ENCODE measurements around the gene DLG2.

DLG2 gene

DNA sequence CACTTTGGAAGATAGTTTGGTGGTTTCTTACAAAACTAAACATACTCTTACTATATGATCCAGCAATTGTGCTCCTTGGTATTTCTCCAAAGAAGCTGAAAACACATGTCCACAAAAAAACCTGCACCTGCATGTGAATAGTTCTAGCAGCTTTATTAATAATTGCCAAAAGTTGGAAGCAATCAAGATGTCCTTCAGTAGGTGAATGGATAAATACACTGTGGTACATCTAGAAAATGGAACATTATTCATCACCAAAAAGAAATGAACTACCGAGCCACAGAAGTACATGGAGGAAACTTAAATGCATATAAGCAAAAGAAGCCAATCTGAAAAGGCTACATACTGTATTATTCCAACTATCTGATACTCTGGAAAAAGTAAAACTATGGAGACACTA is 1771.9 kb downstream of the DLG2 start:
- no peak for TF ChIP-seq TAF1 (IDR thresholded peaks at IDR 0.05; ENCODE audit: low read depth)
- no peak for TF ChIP-seq YY1 (IDR thresholded peaks at IDR 0.05; ENCODE audit: low read depth)
- no peak for TF ChIP-seq NFIC (IDR thresholded peaks at IDR 0.05)
- TF ChIP-seq EP300 (IDR thresholded peaks at IDR 0.05; ENCODE audit: borderline replicate concordance): no peak
- TF ChIP-seq MAX (IDR thresholded peaks at IDR 0.05): no peak
- no peak for TF ChIP-seq EGR1 (IDR thresholded peaks at IDR 0.05)
- TF ChIP-seq USF1 (IDR thresholded peaks at IDR 0.05): no peak
- no peak for TF ChIP-seq RAD21 (IDR thresholded peaks at IDR 0.05; ENCODE audit: low read depth)
- TF ChIP-seq ZBTB7A (IDR thresholded peaks at IDR 0.05; ENCODE audit: low read depth): no peak
- no peak for TF ChIP-seq FOXM1 (IDR thresholded peaks at IDR 0.05; ENCODE audit: borderline replicate concordance, low read depth)
- TF ChIP-seq, protein P1, sequence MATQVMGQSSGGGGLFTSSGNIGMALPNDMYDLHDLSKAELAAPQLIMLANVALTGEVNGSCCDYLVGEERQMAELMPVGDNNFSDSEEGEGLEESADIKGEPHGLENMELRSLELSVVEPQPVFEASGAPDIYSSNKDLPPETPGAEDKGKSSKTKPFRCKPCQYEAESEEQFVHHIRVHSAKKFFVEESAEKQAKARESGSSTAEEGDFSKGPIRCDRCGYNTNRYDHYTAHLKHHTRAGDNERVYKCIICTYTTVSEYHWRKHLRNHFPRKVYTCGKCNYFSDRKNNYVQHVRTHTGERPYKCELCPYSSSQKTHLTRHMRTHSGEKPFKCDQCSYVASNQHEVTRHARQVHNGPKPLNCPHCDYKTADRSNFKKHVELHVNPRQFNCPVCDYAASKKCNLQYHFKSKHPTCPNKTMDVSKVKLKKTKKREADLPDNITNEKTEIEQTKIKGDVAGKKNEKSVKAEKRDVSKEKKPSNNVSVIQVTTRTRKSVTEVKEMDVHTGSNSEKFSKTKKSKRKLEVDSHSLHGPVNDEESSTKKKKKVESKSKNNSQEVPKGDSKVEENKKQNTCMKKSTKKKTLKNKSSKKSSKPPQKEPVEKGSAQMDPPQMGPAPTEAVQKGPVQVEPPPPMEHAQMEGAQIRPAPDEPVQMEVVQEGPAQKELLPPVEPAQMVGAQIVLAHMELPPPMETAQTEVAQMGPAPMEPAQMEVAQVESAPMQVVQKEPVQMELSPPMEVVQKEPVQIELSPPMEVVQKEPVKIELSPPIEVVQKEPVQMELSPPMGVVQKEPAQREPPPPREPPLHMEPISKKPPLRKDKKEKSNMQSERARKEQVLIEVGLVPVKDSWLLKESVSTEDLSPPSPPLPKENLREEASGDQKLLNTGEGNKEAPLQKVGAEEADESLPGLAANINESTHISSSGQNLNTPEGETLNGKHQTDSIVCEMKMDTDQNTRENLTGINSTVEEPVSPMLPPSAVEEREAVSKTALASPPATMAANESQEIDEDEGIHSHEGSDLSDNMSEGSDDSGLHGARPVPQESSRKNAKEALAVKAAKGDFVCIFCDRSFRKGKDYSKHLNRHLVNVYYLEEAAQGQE (IDR thresholded peaks at IDR 0.05; ENCODE audit: low read depth): no peak

GRCh38 chr11:83852775-83853442 is 1774.2 kb downstream of the DLG2 start:
- no peak for TF ChIP-seq RAD21 (IDR thresholded peaks at IDR 0.05; ENCODE audit: low read depth)
- TF ChIP-seq EGR1 (IDR thresholded peaks at IDR 0.05): no peak
- TF ChIP-seq ZBTB7A (IDR thresholded peaks at IDR 0.05; ENCODE audit: low read depth): no peak
- no peak for TF ChIP-seq FOXM1 (IDR thresholded peaks at IDR 0.05; ENCODE audit: borderline replicate concordance, low read depth)
- TF ChIP-seq CREB1 (IDR thresholded peaks at IDR 0.05; ENCODE audit: low read depth): no peak
- no peak for TF ChIP-seq TCF12 (IDR thresholded peaks at IDR 0.05; ENCODE audit: low read depth)

GRCh38 chr11:83852012-83852411 is 1775.1 kb downstream of the DLG2 start:
- TF ChIP-seq TAF1 (IDR thresholded peaks at IDR 0.05; ENCODE audit: low read depth) (no peak), RAD21 (IDR thresholded peaks at IDR 0.05; ENCODE audit: low read depth) (no peak), USF1 (IDR thresholded peaks at IDR 0.05) (no peak), NFIC (IDR thresholded peaks at IDR 0.05) (no peak), EGR1 (IDR thresholded peaks at IDR 0.05) (no peak), YY1 (IDR thresholded peaks at IDR 0.05; ENCODE audit: low read depth) (no peak), EP300 (IDR thresholded peaks at IDR 0.05; ENCODE audit: borderline replicate concordance) (no peak), TCF12 (IDR thresholded peaks at IDR 0.05; ENCODE audit: low read depth) (no peak), FOXM1 (IDR thresholded peaks at IDR 0.05; ENCODE audit: borderline replicate concordance, low read depth) (no peak), TEAD4 (IDR thresholded peaks at IDR 0.05) (no peak), CREB1 (IDR thresholded peaks at IDR 0.05; ENCODE audit: low read depth) (no peak), CEBPB (IDR thresholded peaks at IDR 0.05) (no peak), MAX (IDR thresholded peaks at IDR 0.05) (no peak), ZBTB7A (IDR thresholded peaks at IDR 0.05; ENCODE audit: low read depth) (no peak)
- TF ChIP-seq, protein P1 (IDR thresholded peaks at IDR 0.05; ENCODE audit: low read depth): no peak

DNA sequence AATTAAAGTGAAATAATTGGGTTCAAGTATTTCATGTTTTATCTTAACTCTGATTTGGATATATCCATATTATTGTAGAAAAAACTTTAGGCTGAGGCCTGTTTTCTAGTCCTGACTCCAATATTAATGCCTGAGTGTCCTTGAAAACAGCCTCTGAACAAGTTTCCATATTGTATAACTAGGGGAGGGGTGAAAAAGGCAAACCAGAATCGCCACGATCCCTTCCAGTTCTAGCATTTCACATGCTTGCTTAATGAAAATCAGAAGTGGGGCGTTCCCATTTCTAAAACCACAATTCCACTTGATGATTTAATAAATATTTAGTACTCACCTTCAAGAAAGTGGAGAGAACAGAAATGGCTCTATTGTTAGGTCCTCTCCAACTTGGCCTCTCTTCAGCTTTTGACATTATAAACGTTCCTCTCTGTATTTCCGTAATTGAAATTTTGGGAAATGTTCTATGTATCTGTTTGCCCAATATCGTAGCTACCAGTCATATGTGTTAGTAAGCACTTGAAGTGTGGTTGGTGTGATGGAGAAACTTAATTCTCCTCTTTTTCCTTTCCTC is 1779.6 kb downstream of the DLG2 start:
- no peak for TF ChIP-seq EGR1 (IDR thresholded peaks at IDR 0.05)
- TF ChIP-seq, protein P1 (IDR thresholded peaks at IDR 0.05; ENCODE audit: low read depth): no peak
- TF ChIP-seq TAF1 (IDR thresholded peaks at IDR 0.05; ENCODE audit: low read depth): no peak
- no peak for TF ChIP-seq YY1 (IDR thresholded peaks at IDR 0.05; ENCODE audit: low read depth)
- TF ChIP-seq NFIC (IDR thresholded peaks at IDR 0.05): no peak
